Tibial artery (tissue), 4 donors: ENCODE results near the gene RALGPS1.

Experiments used
- DNase-seq, 2 donors: peaks; one replicate each; pipeline ENCODE4 v3.0.0-alpha.2; 2019
- H3K27ac ChIP-seq, 2 donors: fragments of 200-600 bp; sonication (generic) in 1 of 2; 1 replicate in 1 of 2; 2 replicates in 1 of 2; pipeline ENCODE4 v1.5.1; 2018 to 2019; ENCODE audit warnings: mild to moderate bottlenecking in 1 of 2
- H3K27me3 ChIP-seq, 2 donors: fragments of 200-600 bp; sonication (generic) in 1 of 2; one replicate each; pipeline versions ENCODE4 v1.5.1 to v1.6.0; 2016 to 2019
- H3K36me3 ChIP-seq, 3 donors: fragments of 200-600 bp; sonication (generic) in 2 of 3; one replicate each; pipeline ENCODE4 v1.5.1; 2016 to 2019; ENCODE audit warnings: mild to moderate bottlenecking in 2 of 3
- H3K4me1 ChIP-seq, 4 donors: fragments of 200-600 bp; sonication (generic) in 2 of 4; 1 replicate in 3 of 4; 2 replicates in 1 of 4; pipeline ENCODE4 v1.5.1; 2016 to 2019
- H3K4me3 ChIP-seq, 2 donors: fragments of 200-600 bp; sonication (generic) in 1 of 2; 1 replicate in 1 of 2; 2 replicates in 1 of 2; pipeline ENCODE4 v1.5.1; 2018 to 2019; ENCODE audit warnings: mild to moderate bottlenecking in 2 of 2
- H3K9me3 ChIP-seq, 3 donors: fragments of 200-600 bp; sonication (generic) in 1 of 3; one replicate each; pipeline ENCODE4 v1.5.1; 2016 to 2019
- intact Hi-C: fragments of 100-400 bp; cut with DNase I; formaldehyde crosslinking; loops from one replicate; pipeline ENCODE4 v1.15.0; 2023; ENCODE audit warnings: low total_unique reads
- TF ChIP-seq, protein P1 (sequence below), 2 experiments: fragments of 200-600 bp in 1 of 2; fragments of 450-650 bp in 1 of 2; IDR thresholded peaks; one replicate each; pipeline ENCODE4 v1.5.1; 2017 to 2019; ENCODE audit warnings: antibody characterized with exemption in 2 of 2, mild to moderate bottlenecking in 1 of 2, moderate library complexity in 1 of 2

RALGPS1 gene

GRCh38 chr9:126876531-126876930, 38.1 kb upstream of the RALGPS1 start:
- TF ChIP-seq, protein P1, sequence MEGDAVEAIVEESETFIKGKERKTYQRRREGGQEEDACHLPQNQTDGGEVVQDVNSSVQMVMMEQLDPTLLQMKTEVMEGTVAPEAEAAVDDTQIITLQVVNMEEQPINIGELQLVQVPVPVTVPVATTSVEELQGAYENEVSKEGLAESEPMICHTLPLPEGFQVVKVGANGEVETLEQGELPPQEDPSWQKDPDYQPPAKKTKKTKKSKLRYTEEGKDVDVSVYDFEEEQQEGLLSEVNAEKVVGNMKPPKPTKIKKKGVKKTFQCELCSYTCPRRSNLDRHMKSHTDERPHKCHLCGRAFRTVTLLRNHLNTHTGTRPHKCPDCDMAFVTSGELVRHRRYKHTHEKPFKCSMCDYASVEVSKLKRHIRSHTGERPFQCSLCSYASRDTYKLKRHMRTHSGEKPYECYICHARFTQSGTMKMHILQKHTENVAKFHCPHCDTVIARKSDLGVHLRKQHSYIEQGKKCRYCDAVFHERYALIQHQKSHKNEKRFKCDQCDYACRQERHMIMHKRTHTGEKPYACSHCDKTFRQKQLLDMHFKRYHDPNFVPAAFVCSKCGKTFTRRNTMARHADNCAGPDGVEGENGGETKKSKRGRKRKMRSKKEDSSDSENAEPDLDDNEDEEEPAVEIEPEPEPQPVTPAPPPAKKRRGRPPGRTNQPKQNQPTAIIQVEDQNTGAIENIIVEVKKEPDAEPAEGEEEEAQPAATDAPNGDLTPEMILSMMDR (IDR thresholded peaks at IDR 0.05) = no peak
- H3K27me3 ChIP-seq = no peaks in the 10 kb centered on the region
- intact Hi-C loops = no loop called here
- H3K9me3 ChIP-seq = no peaks in the 10 kb centered on the region
- H3K4me3 ChIP-seq = no peak overlapping the region
- H3K36me3 ChIP-seq = peaks cover 19 to 28% (median 24%) of the 10 kb centered on the region in 3 donors
- peaks cover 0 to 5% (median 2%) of the 10 kb centered on the region in 4 donors for H3K4me1 ChIP-seq
- H3K27ac ChIP-seq = no peak overlapping the region
- no peak for DNase-seq

DNA sequence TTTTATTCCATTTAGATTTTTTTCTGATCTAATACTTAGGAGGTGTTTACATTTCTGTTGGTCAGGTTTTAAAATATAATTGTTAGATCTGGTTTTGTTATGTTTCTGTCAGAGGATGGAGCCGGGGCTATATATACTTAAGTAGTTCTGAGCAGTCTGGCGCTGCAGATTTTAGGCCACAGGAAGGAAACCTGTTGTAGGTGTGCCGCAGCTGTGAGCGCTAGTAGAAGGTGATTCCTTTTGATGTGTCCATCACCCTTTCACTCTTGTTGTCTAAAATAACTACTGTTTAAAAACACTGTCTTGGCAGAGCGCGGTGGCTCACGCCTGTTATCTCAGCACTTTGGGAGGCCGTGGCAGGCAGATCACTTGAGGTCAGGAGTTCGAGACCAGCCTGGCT, 37.2 kb upstream of the RALGPS1 start:
- Histone ChIP-seq H3K4me1 (peaks cover 0 to 5% (median 2%) of the 10 kb centered on the region in 4 donors), H3K27ac (no peak overlapping the region), H3K36me3 (peaks cover 19 to 30% (median 26%) of the 10 kb centered on the region in 3 donors), H3K27me3 (no peaks in the 10 kb centered on the region), H3K9me3 (no peaks in the 10 kb centered on the region), H3K4me3 (no peak overlapping the region)
- TF ChIP-seq, protein P1 (IDR thresholded peaks at IDR 0.05) = no peak
- intact Hi-C loops = no loop called here
- no peak for DNase-seq

DNA sequence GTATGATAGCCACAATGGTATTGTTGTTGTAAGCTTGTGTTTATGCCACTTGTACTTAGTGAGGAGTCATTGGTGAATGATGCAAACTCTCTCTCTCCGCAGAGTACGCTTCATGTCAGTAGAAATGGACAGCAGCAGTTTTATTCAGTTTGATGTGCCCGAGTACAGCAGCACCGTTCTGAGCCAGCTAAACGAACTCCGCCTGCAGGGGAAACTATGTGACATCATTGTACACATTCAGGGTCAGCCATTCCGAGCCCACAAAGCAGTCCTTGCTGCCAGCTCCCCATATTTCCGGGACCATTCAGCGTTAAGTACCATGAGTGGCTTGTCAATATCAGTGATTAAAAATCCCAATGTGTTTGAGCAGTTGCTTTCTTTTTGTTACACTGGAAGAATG, 35.3 kb upstream of the RALGPS1 start:
- Histone ChIP-seq H3K27me3 (no peaks in the 10 kb centered on the region), H3K4me1 (peaks cover 0 to 5% (median 2%) of the 10 kb centered on the region in 4 donors), H3K27ac (no peak overlapping the region), H3K4me3 (no peak overlapping the region), H3K36me3 (peaks cover 26 to 36% (median 30%) of the 10 kb centered on the region in 3 donors), H3K9me3 (no peaks in the 10 kb centered on the region)
- intact Hi-C loops = no loop called here
- no peak for DNase-seq
- TF ChIP-seq, protein P1 (IDR thresholded peaks at IDR 0.05) = no peak

DNA sequence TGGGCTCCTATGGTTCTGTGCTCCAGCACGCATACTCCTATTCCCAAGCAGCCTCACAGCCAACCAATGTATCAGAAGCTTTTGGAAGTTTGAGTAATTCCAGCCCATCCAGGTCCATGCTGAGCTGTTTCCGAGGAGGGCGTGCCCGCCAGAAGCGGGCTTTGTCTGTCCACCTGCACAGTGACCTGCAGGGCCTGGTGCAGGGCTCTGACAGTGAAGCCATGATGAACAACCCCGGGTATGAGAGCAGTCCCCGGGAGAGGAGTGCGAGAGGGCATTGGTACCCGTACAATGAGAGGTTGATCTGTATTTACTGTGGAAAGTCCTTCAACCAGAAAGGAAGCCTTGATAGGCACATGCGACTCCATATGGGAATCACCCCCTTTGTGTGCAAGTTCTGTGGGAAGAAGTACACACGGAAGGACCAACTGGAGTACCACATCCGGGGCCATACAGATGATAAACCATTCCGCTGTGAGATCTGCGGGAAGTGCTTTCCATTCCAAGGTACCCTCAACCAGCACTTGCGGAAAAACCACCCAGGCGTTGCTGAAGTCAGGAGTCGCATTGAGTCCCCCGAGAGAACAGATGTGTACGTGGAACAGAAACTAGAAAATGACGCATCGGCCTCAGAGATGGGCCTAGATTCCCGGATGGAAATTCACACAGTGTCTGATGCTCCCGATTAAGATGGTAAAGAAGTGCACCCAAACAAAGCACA, 34.2 kb upstream of the RALGPS1 start:
- Histone ChIP-seq H3K27me3 (no peaks in the 10 kb centered on the region), H3K27ac (no peak overlapping the region), H3K9me3 (no peaks in the 10 kb centered on the region), H3K4me3 (no peak overlapping the region), H3K36me3 (peaks cover 26 to 36% (median 30%) of the 10 kb centered on the region in 3 donors), H3K4me1 (peaks cover 0 to 4% (median 2%) of the 10 kb centered on the region in 4 donors)
- TF ChIP-seq, protein P1 (IDR thresholded peaks at IDR 0.05) = no peak
- no peak for DNase-seq
- intact Hi-C loops = no loop called here

DNA sequence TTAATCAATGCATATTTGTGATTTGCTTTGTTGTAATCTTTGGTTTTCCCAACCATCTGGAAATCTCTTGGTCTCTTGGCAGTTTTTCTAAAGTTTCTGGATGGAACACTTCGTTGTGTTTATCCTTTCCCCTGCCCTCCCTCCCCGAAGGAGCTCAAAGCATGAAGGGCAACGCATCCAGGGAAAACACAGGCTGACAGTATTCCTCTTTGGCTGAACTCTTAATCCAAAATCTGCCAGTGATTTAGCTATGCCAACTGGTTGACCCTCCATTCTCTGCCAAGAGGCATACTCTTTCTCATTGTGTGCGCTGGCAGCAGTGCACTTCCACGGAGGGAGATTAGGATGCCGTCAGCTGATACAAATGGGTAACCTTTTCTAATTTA, 33.6 kb upstream of the RALGPS1 start:
- intact Hi-C loops = no loop called here
- Histone ChIP-seq H3K9me3 (no peaks in the 10 kb centered on the region), H3K27me3 (no peaks in the 10 kb centered on the region), H3K4me3 (no peak overlapping the region), H3K27ac (no peak overlapping the region), H3K36me3 (peaks cover 26 to 40% (median 30%) of the 10 kb centered on the region in 3 donors), H3K4me1 (no peaks in the 10 kb centered on the region)
- TF ChIP-seq, protein P1 (IDR thresholded peaks at IDR 0.05) = no peak
- DNase-seq = no peak
